Smooth muscle cell (in vitro differentiated cells): Measurements from ENCODE around the gene PRPSAP1. TPM values are rescaled to one million over a fixed set of nuclear protein-coding genes. Genes with fewer than 3 reads are reported as not detected.

Source experiments
- DNase-seq: peaks from one replicate; lab custom pipeline; 2025; ENCODE audit not compliant: unreplicated experiment; lab: John Stamatoyannopoulos, UW
- H2AFZ ChIP-seq: fragments of 200-600 bp; sonication (generic); 2 replicates; pipeline ENCODE4 v1.6.0; 2016; ENCODE audit warnings: antibody characterized with exemption, low read depth, mild to moderate bottlenecking
- H3F3A ChIP-seq: fragments of 200-600 bp; sonication (generic); 2 replicates; pipeline ENCODE4 v1.6.0; 2017; ENCODE audit warnings: antibody characterized with exemption, low read depth
- H3K27ac ChIP-seq: fragments of 200-600 bp; sonication (generic); 2 replicates; pipeline ENCODE4 v1.5.1; 2016; ENCODE audit warnings: low read depth, mild to moderate bottlenecking
- H3K27me3 ChIP-seq: fragments of 200-600 bp; sonication (generic); 2 replicates; pipeline ENCODE4 v1.6.1; 2016; ENCODE audit warnings: low read depth, mild to moderate bottlenecking
- H3K36me3 ChIP-seq: fragments of 200-600 bp; sonication (generic); 2 replicates; pipeline ENCODE4 v1.5.1; 2016; ENCODE audit warnings: low read depth
- H3K4me1 ChIP-seq: fragments of 200-600 bp; sonication (generic); 2 replicates; pipeline ENCODE4 v1.5.1; 2016; ENCODE audit warnings: low read depth
- H3K4me2 ChIP-seq: fragments of 200-600 bp; sonication (generic); 2 replicates; pipeline ENCODE4 v1.6.0; 2016; ENCODE audit warnings: mild to moderate bottlenecking
- H3K4me3 ChIP-seq: fragments of 200-600 bp; sonication (generic); 2 replicates; pipeline ENCODE4 v1.5.1; 2016; ENCODE audit warnings: mild to moderate bottlenecking
- H3K79me2 ChIP-seq: fragments of 200-600 bp; sonication (generic); 2 replicates; pipeline ENCODE4 v1.6.0; 2016; ENCODE audit warnings: low read depth, mild to moderate bottlenecking
- H3K9ac ChIP-seq: fragments of 200-600 bp; sonication (generic); 2 replicates; pipeline ENCODE4 v1.6.0; 2016; ENCODE audit warnings: low read depth
- H3K9me3 ChIP-seq: fragments of 200-600 bp; sonication (generic); replicated peaks from 2 replicates; pipeline ENCODE4 v1.5.1; 2016; ENCODE audit warnings: low read depth
- H4K20me1 ChIP-seq: fragments of 200-600 bp; sonication (generic); 2 replicates; pipeline ENCODE4 v1.6.0; 2016; ENCODE audit warnings: low read depth
- WGBS: methylation state at CpG from one replicate; pipeline ENCODE4 v1.1.7; 2016; ENCODE audit warnings: low lambda C conversion rate; 5-methylcytosine and 5-hydroxymethylcytosine counted together
- polyA plus RNA-seq: library from polyadenylated mRNA; unstranded; fragments of >200 nt; fragmentation: Nextera tagmentation; extraction: Ambion mirVana; gene quantifications from 2 replicates; pipeline ENCODE4 v1.2.1, GENCODE V29; 2016
- total RNA-seq: library from RNA; depleted of rRNA; stranded (reverse); fragments of >200 nt; gene quantifications from 2 replicates; pipeline ENCODE4 v1.2.3, GENCODE V29; 2014
- TF ChIP-seq, protein P1 (sequence below): fragments of 200-600 bp; sonication (generic); IDR thresholded peaks from 2 replicates; pipeline ENCODE4 v1.5.1; 2017; ENCODE audit warnings: borderline replicate concordance, mild to moderate bottlenecking, antibody characterized with exemption; ENCODE audit not compliant: insufficient read depth, poor library complexity, severe bottlenecking

Gene PRPSAP1
- total and polyA plus RNA-seq, 2 experiments from 2014 or later, result 27.1 to 35.7 TPM

DNA sequence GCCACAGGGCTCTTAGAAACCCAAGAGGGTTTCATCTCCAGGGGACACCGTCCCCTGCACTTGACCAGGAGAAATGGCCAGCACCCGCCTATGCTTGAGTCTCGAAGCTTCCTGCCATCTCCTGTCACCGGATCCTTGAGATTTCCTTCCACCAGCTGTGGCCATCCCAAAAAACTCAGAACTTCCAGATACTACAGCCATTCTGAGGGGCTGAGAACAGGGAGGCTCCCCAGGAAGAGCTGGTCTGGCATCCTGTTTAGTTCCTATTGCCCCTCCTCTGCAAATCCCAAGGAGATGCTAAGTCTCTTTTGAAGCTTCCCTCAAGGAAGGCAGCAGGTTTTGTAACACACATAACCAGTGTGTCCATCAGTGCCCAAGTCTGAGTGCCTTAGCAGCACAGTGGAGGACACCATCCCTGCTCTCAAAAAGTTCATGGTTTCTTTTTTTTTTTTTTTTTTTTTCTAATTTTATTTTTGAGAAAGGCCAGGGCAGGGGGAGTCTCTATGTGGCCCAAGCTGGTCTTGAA lies 86.6 kb downstream of the PRPSAP1 start:
- WGBS, result 88% methylated on average over 4 of the region's 4 CpGs
- H2AFZ ChIP-seq, result no peak overlapping the region

DNA sequence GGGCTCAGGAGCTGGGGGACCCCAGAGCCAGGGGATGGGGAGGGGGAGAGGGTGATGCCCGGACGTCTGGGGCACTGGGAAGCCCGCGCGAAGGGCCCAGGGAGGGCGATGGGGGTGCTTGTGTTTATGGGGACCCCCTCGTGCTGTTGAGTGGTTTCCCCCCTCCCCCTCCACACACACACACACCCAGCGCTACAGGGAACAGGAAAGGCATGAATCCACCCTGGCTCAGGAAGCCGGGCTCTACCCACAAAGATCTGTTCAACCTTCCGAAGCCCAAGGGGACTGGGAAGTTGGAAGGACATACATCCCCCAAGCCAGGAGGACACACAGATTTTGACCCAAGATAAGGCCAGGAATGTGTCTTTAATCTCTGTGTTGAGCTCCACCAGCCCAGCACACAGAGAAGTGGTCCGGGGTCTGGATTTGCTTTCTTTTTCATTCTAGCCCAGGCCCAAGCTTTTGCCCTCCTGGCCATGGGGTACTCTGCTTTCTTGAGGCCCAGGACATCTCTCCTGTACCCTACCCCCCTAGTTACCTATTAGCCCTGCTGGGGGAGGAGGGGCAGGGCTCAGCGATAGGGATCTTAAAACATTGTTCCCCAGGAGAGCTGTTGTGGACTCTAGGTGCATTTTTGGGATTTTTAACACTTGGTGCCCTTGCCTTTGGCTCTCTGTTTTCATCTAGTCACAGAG lies 87.3 kb downstream of the PRPSAP1 start:
- Histone ChIP-seq H3K9me3 (no peaks in the 10 kb centered on the region), H4K20me1 (peaks cover 12% of the 10 kb centered on the region), H3K4me3 (peak overlapping the region; percentile 95), H2AFZ (no peak overlapping the region), H3K27ac (peak overlapping the region; percentile 89), H3K79me2 (peaks cover 21% of the 10 kb centered on the region), H3K9ac (peak overlapping the region; percentile 98), H3K4me2 (peak overlapping the region; percentile 94), H3K4me1 (peaks cover 13% of the 10 kb centered on the region), H3K36me3 (no peaks in the 10 kb centered on the region), H3F3A (peaks cover 13% of the 10 kb centered on the region), H3K27me3 (no peaks in the 10 kb centered on the region)
- TF ChIP-seq, protein P1, sequence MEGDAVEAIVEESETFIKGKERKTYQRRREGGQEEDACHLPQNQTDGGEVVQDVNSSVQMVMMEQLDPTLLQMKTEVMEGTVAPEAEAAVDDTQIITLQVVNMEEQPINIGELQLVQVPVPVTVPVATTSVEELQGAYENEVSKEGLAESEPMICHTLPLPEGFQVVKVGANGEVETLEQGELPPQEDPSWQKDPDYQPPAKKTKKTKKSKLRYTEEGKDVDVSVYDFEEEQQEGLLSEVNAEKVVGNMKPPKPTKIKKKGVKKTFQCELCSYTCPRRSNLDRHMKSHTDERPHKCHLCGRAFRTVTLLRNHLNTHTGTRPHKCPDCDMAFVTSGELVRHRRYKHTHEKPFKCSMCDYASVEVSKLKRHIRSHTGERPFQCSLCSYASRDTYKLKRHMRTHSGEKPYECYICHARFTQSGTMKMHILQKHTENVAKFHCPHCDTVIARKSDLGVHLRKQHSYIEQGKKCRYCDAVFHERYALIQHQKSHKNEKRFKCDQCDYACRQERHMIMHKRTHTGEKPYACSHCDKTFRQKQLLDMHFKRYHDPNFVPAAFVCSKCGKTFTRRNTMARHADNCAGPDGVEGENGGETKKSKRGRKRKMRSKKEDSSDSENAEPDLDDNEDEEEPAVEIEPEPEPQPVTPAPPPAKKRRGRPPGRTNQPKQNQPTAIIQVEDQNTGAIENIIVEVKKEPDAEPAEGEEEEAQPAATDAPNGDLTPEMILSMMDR, result no peak
- no peak for DNase-seq
- 5% methylated on average over 6 of the region's 12 CpGs for WGBS

More for the DNA sequence above, 86.6 kb downstream of the PRPSAP1 start:
- peaks cover 21% of the 10 kb centered on the region for H3K79me2 ChIP-seq
- peaks cover 12% of the 10 kb centered on the region for H4K20me1 ChIP-seq
- H3K27me3 ChIP-seq, result no peaks in the 10 kb centered on the region
- H3K4me3 ChIP-seq, result no peak overlapping the region
- H3K4me1 ChIP-seq, result peaks cover 13% of the 10 kb centered on the region
- H3K9me3 ChIP-seq, result no peaks in the 10 kb centered on the region
- H3K4me2 ChIP-seq, result peak overlapping the region; percentile 94
- no peak overlapping the region for H3K9ac ChIP-seq
- peak overlapping the region; percentile 89 for H3K27ac ChIP-seq
- H3K36me3 ChIP-seq, result no peaks in the 10 kb centered on the region
- peaks cover 13% of the 10 kb centered on the region for H3F3A ChIP-seq
- TF ChIP-seq, protein P1, result no peak
- DNase-seq, result no peak

DNA sequence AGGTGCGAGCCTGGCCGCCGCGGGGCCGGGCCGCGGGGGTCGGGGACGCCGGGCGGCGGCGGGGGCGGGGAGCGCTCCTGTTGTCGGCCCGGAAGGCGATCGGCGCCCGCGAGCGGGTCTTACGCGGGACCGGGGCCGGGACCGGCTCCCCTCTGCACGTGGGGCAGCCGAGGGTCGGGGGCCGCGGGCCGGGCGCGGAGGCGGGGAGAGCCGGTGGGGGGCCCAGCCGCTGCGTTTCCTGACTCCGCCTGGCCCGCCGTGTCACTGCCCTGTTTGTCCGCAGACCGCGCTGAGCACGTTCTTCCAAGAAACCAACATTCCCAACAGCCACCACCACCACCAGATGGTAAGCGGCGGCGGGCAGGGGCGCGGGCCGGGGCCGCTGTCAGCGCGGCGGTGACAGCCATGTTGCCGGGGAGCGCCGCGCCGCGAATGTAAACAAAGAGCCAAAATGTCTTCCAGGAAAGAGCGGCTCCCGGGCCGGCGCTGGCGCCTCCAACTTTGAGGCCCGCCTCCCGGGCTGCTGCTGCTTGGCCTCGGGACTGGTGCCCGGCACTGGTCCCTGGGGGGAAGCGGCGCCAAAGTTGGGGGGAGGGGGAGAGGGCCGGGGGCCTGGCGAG lies 88.0 kb downstream of the PRPSAP1 start:
- peak; percentile 25 for DNase-seq
- peaks cover 21% of the 10 kb centered on the region for H3K79me2 ChIP-seq
- H2AFZ ChIP-seq, result peak overlapping the region; percentile 36
- peak overlapping the region; percentile 89 for H3K27ac ChIP-seq
- no peaks in the 10 kb centered on the region for H3K9me3 ChIP-seq
- H4K20me1 ChIP-seq, result peaks cover 12% of the 10 kb centered on the region
- H3F3A ChIP-seq, result peaks cover 13% of the 10 kb centered on the region
- H3K9ac ChIP-seq, result peak overlapping the region; percentile 98
- H3K27me3 ChIP-seq, result no peaks in the 10 kb centered on the region
- H3K4me1 ChIP-seq, result peaks cover 13% of the 10 kb centered on the region
- peak overlapping the region; percentile 94 for H3K4me2 ChIP-seq
- no peaks in the 10 kb centered on the region for H3K36me3 ChIP-seq
- TF ChIP-seq, protein P1, result no peak
- under 1% methylated on average over 52 of the region's 76 CpGs for WGBS
- H3K4me3 ChIP-seq, result peak overlapping the region; percentile 95
